Measurements from ENCODE around the gene PFKL.

Gene PFKL

GRCh38 chr21:44299458-44300261 is at the start of gene PFKL:
TSS of gene PFKL (plus strand) at chr21:44300053. CDS start at chr21:44300106, 53 bp downstream.
- in situ Hi-C loops (cut with HindIII; ENCODE audit: low pct_unique_long_range_greater_than_20kb, low sequenced_read_pairs): no loop called here
- TF ChIP-seq JUND (IDR thresholded peaks at IDR 0.05; ENCODE audit: low read depth): no peak
- peak; percentile 73 to 94 for DNase-seq (ENCODE audit: low read depth in 1 of 2, low spot score in 1 of 2)

- no peak for DNase-seq (ENCODE audit: low read depth in 1 of 2, low spot score in 1 of 2)
- TF ChIP-seq JUND (IDR thresholded peaks at IDR 0.05; ENCODE audit: low read depth): no peak
Observed at GRCh38 chr21:44253832-44254710, 45.8 kb upstream of the PFKL start.

GRCh38 chr21:44255511-44255981 is 44.3 kb upstream of the PFKL start:
- in situ Hi-C loops (cut with HindIII; ENCODE audit: low pct_unique_long_range_greater_than_20kb, low sequenced_read_pairs): no loop called here
- TF ChIP-seq JUND (IDR thresholded peaks at IDR 0.05; ENCODE audit: low read depth): no peak
- DNase-seq (ENCODE audit: low read depth in 1 of 2, low spot score in 1 of 2): no peak

More at GRCh38 chr21:44253832-44254710, 45.8 kb upstream of the PFKL start:
- in situ Hi-C loops (cut with HindIII; ENCODE audit: low pct_unique_long_range_greater_than_20kb, low sequenced_read_pairs): no loop called here

- no peak for DNase-seq (ENCODE audit: low read depth in 1 of 2, low spot score in 1 of 2)
- no peak for TF ChIP-seq JUND (IDR thresholded peaks at IDR 0.05; ENCODE audit: low read depth)
- in situ Hi-C loops (cut with HindIII; ENCODE audit: low pct_unique_long_range_greater_than_20kb, low sequenced_read_pairs): no loop called here
Observed at GRCh38 chr21:44258056-44258725, 41.7 kb upstream of the PFKL start.

GRCh38 chr21:44259082-44259705 is 40.7 kb upstream of the PFKL start:
- DNase-seq (ENCODE audit: low read depth in 1 of 2, low spot score in 1 of 2): no peak
- in situ Hi-C loops (cut with HindIII; ENCODE audit: low pct_unique_long_range_greater_than_20kb, low sequenced_read_pairs): no loop called here
- TF ChIP-seq JUND (IDR thresholded peaks at IDR 0.05; ENCODE audit: low read depth): no peak

- in situ Hi-C loops (cut with HindIII; ENCODE audit: low pct_unique_long_range_greater_than_20kb, low sequenced_read_pairs): no loop called here
- no peak for TF ChIP-seq JUND (IDR thresholded peaks at IDR 0.05; ENCODE audit: low read depth)
- no peak for DNase-seq (ENCODE audit: low read depth in 1 of 2, low spot score in 1 of 2)
Observed at GRCh38 chr21:44260066-44260465, 39.8 kb upstream of the PFKL start.

- DNase-seq (ENCODE audit: low read depth in 1 of 2, low spot score in 1 of 2): no peak
- in situ Hi-C loops (cut with HindIII; ENCODE audit: low pct_unique_long_range_greater_than_20kb, low sequenced_read_pairs): no loop called here
- TF ChIP-seq JUND (IDR thresholded peaks at IDR 0.05; ENCODE audit: low read depth): no peak
Observed at GRCh38 chr21:44260791-44261631, 38.8 kb upstream of the PFKL start.

- TF ChIP-seq JUND (IDR thresholded peaks at IDR 0.05; ENCODE audit: low read depth): no peak
- in situ Hi-C loops (cut with HindIII; ENCODE audit: low pct_unique_long_range_greater_than_20kb, low sequenced_read_pairs): no loop called here
- no peak for DNase-seq (ENCODE audit: low read depth in 1 of 2, low spot score in 1 of 2)
Observed at GRCh38 chr21:44261675-44262295, 38.1 kb upstream of the PFKL start, which contains the start of gene DNMT3L. TSS of gene DNMT3L (minus strand) at chr21:44261897. CDS start at chr21:44261259, 638 bp downstream.

GRCh38 chr21:44262338-44263056 is 37.4 kb upstream of the PFKL start:
- in situ Hi-C loops (cut with HindIII; ENCODE audit: low pct_unique_long_range_greater_than_20kb, low sequenced_read_pairs): no loop called here
- DNase-seq (ENCODE audit: low read depth in 1 of 2, low spot score in 1 of 2): no peak
- no peak for TF ChIP-seq JUND (IDR thresholded peaks at IDR 0.05; ENCODE audit: low read depth)

GRCh38 chr21:44263221-44263760 is 36.6 kb upstream of the PFKL start:
- DNase-seq (ENCODE audit: low read depth in 1 of 2, low spot score in 1 of 2): no peak
- no peak for TF ChIP-seq JUND (IDR thresholded peaks at IDR 0.05; ENCODE audit: low read depth)
- in situ Hi-C loops (cut with HindIII; ENCODE audit: low pct_unique_long_range_greater_than_20kb, low sequenced_read_pairs): no loop called here
